HEK293 (cell line): ENCODE measurements around the gene TIRAP.

Experiments
- BCL11B ChIP-seq: fragments of 450-650 bp; formaldehyde crosslinking; IDR thresholded peaks from 2 replicates; pipeline ENCODE4 v1.5.1; 2016; ENCODE audit warnings: low read depth, missing biosample characterization, missing genetic modification characterization
- HOXC10 ChIP-seq: sonication (generic); formaldehyde crosslinking; IDR thresholded peaks from 2 replicates; pipeline ENCODE4 v1.8.1; 2023; ENCODE audit warnings: mild to moderate bottlenecking, missing genetic modification reagents
- PBX3 ChIP-seq: sonication (generic); formaldehyde crosslinking; IDR thresholded peaks from 2 replicates; pipeline ENCODE4 v1.8.1; 2022; ENCODE audit warnings: mild to moderate bottlenecking, moderate library complexity, missing genetic modification reagents
- REST ChIP-seq: fragments of 450-650 bp; formaldehyde crosslinking; IDR thresholded peaks from 2 replicates; pipeline ENCODE4 v1.5.1; 2016; ENCODE audit warnings: missing biosample characterization, missing genetic modification characterization
- YY1 ChIP-seq: fragments of 450-650 bp; formaldehyde crosslinking; IDR thresholded peaks from 2 replicates; pipeline ENCODE4 v1.5.1; 2018; ENCODE audit warnings: missing biosample characterization, missing genetic modification characterization
- ZBTB1 ChIP-seq: fragments of 450-650 bp; formaldehyde crosslinking; IDR thresholded peaks from 2 replicates; pipeline ENCODE4 v1.5.1; 2016; ENCODE audit warnings: missing biosample characterization, missing genetic modification characterization
- ZBTB20 ChIP-seq: fragments of 450-650 bp; formaldehyde crosslinking; IDR thresholded peaks from 2 replicates; pipeline ENCODE4 v1.5.1; 2016; ENCODE audit warnings: missing biosample characterization, missing genetic modification characterization
- ZFP3 ChIP-seq: fragments of 450-650 bp; formaldehyde crosslinking; IDR thresholded peaks from 2 replicates; pipeline ENCODE4 v1.5.1; 2016; ENCODE audit warnings: low read depth, missing biosample characterization, missing genetic modification characterization
- ZNF140 ChIP-seq: fragments of 450-650 bp; formaldehyde crosslinking; IDR thresholded peaks from 2 replicates; pipeline ENCODE4 v1.5.1; 2016; ENCODE audit warnings: missing biosample characterization, missing genetic modification characterization
- ZNF670 ChIP-seq: fragments of 450-650 bp; formaldehyde crosslinking; IDR thresholded peaks from 2 replicates; pipeline ENCODE4 v1.5.1; 2016; ENCODE audit warnings: missing biosample characterization, missing genetic modification characterization, low read depth
- TF ChIP-seq, protein P1 (sequence below): fragments of 450-650 bp; formaldehyde crosslinking; IDR thresholded peaks from 2 replicates; pipeline ENCODE4 v1.5.1; 2016; ENCODE audit warnings: missing biosample characterization, missing genetic modification characterization
- TF ChIP-seq, protein P2 (sequence below): fragments of 450-650 bp; formaldehyde crosslinking; conservative IDR thresholded peaks from 2 replicates; pipeline ENCODE4 v1.5.1; 2016; ENCODE audit warnings: low read depth, missing biosample characterization, missing genetic modification characterization

- TF ChIP-seq ZNF670 (tag by site-specific recombination) (no peak), ZBTB20 (tag by site-specific recombination) (no peak), YY1 (tag by site-specific recombination) (no peak), PBX3 (CRISPR knock-in tag) (no peak), REST (tag by site-specific recombination) (no peak), ZFP3 (tag by site-specific recombination) (peak; percentile 57; the same call in 1 of the 2 replicates), ZNF140 (no peak), ZBTB1 (tag by site-specific recombination) (no peak), BCL11B (no peak), HOXC10 (CRISPR knock-in tag) (no peak)
- TF ChIP-seq, protein P1, sequence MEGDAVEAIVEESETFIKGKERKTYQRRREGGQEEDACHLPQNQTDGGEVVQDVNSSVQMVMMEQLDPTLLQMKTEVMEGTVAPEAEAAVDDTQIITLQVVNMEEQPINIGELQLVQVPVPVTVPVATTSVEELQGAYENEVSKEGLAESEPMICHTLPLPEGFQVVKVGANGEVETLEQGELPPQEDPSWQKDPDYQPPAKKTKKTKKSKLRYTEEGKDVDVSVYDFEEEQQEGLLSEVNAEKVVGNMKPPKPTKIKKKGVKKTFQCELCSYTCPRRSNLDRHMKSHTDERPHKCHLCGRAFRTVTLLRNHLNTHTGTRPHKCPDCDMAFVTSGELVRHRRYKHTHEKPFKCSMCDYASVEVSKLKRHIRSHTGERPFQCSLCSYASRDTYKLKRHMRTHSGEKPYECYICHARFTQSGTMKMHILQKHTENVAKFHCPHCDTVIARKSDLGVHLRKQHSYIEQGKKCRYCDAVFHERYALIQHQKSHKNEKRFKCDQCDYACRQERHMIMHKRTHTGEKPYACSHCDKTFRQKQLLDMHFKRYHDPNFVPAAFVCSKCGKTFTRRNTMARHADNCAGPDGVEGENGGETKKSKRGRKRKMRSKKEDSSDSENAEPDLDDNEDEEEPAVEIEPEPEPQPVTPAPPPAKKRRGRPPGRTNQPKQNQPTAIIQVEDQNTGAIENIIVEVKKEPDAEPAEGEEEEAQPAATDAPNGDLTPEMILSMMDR (tag by site-specific recombination) = no peak
- TF ChIP-seq, protein P2, sequence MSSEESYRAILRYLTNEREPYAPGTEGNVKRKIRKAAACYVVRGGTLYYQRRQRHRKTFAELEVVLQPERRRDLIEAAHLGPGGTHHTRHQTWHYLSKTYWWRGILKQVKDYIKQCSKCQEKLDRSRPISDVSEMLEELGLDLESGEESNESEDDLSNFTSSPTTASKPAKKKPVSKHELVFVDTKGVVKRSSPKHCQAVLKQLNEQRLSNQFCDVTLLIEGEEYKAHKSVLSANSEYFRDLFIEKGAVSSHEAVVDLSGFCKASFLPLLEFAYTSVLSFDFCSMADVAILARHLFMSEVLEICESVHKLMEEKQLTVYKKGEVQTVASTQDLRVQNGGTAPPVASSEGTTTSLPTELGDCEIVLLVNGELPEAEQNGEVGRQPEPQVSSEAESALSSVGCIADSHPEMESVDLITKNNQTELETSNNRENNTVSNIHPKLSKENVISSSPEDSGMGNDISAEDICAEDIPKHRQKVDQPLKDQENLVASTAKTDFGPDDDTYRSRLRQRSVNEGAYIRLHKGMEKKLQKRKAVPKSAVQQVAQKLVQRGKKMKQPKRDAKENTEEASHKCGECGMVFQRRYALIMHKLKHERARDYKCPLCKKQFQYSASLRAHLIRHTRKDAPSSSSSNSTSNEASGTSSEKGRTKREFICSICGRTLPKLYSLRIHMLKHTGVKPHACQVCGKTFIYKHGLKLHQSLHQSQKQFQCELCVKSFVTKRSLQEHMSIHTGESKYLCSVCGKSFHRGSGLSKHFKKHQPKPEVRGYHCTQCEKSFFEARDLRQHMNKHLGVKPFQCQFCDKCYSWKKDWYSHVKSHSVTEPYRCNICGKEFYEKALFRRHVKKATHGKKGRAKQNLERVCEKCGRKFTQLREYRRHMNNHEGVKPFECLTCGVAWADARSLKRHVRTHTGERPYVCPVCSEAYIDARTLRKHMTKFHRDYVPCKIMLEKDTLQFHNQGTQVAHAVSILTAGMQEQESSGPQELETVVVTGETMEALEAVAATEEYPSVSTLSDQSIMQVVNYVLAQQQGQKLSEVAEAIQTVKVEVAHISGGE (tag by site-specific recombination) = no peak
Observed at GRCh38 chr11:126284829-126285228, 1.9 kb downstream of the TIRAP start.
